ENCODE data around the gene SOS2. TPM values are rescaled to one million over a fixed set of nuclear protein-coding genes. Genes with fewer than 3 reads are reported as not detected.

The SOS2 gene
- polyA plus RNA-seq, 1 donor from 2014 or later, result 25.9 TPM

DNA sequence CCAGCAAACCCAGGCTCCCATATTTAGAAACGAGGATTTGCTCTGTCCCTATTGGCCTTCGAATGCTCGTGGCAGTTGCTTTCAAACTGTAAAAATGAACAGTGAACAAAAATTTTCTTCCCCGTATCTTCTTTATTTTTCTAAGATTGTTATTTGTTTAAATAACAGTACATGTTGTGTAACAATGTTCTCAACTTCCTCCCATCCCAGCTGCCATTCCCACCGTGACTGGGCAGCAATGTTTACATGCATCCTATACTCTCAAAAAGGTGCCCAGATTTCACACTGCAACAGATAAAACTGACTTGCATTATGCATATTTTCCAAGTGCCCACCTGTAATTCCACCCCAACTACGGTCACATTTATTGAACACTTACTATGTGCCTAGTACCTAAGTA, 127.8 kb downstream of the SOS2 start:
- H3K4me2 ChIP-seq (ENCODE audit: low read length), result no peak overlapping the region
- H2AFZ ChIP-seq (ENCODE audit: low read depth, low read length), result no peak overlapping the region
- no peaks in the 10 kb centered on the region for H3K79me2 ChIP-seq (replicated peaks; ENCODE audit: insufficient read depth, low read length)
- H3K4me3 ChIP-seq (ENCODE audit: low read length), result no peak overlapping the region
- no peaks in the 10 kb centered on the region for H3K36me3 ChIP-seq (ENCODE audit: insufficient read depth, low read length)
- no peaks in the 10 kb centered on the region for H4K20me1 ChIP-seq (ENCODE audit: insufficient read depth)
- H3F3A ChIP-seq (ENCODE audit: insufficient read depth, low read length, poor library complexity, severe bottlenecking), result no peaks in the 10 kb centered on the region
- H3K9me2 ChIP-seq (ENCODE audit: insufficient read depth, low read length), result no peaks in the 10 kb centered on the region
- TF ChIP-seq TAF1 (IDR thresholded peaks at IDR 0.05; ENCODE audit: low read depth), result no peak
- TF ChIP-seq, protein P1, sequence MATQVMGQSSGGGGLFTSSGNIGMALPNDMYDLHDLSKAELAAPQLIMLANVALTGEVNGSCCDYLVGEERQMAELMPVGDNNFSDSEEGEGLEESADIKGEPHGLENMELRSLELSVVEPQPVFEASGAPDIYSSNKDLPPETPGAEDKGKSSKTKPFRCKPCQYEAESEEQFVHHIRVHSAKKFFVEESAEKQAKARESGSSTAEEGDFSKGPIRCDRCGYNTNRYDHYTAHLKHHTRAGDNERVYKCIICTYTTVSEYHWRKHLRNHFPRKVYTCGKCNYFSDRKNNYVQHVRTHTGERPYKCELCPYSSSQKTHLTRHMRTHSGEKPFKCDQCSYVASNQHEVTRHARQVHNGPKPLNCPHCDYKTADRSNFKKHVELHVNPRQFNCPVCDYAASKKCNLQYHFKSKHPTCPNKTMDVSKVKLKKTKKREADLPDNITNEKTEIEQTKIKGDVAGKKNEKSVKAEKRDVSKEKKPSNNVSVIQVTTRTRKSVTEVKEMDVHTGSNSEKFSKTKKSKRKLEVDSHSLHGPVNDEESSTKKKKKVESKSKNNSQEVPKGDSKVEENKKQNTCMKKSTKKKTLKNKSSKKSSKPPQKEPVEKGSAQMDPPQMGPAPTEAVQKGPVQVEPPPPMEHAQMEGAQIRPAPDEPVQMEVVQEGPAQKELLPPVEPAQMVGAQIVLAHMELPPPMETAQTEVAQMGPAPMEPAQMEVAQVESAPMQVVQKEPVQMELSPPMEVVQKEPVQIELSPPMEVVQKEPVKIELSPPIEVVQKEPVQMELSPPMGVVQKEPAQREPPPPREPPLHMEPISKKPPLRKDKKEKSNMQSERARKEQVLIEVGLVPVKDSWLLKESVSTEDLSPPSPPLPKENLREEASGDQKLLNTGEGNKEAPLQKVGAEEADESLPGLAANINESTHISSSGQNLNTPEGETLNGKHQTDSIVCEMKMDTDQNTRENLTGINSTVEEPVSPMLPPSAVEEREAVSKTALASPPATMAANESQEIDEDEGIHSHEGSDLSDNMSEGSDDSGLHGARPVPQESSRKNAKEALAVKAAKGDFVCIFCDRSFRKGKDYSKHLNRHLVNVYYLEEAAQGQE (IDR thresholded peaks at IDR 0.05; ENCODE audit: borderline replicate concordance), result no peak
- TF ChIP-seq POLR2AphosphoS5 (IDR thresholded peaks at IDR 0.05), result no peak
- no peak for TF ChIP-seq EP300 (conservative IDR thresholded peaks at IDR 0.05; ENCODE audit: poor library complexity, severe bottlenecking)
- no peak for TF ChIP-seq SMC3 (conservative IDR thresholded peaks at IDR 0.05; ENCODE audit: poor library complexity)
- no peak for TF ChIP-seq EZH2 (IDR thresholded peaks at IDR 0.05; ENCODE audit: borderline replicate concordance, insufficient read depth, low read length, poor library complexity, severe bottlenecking)
- TF ChIP-seq RAD21 (conservative IDR thresholded peaks at IDR 0.05), result no peak
- no peak for TF ChIP-seq CTCF (IDR thresholded peaks at IDR 0.05; ENCODE audit: poor library complexity, severe bottlenecking)
- no peak for TF ChIP-seq MXI1 (conservative IDR thresholded peaks at IDR 0.05; ENCODE audit: poor library complexity, severe bottlenecking)
- no peaks in the 10 kb centered on the region for H3K27me3 ChIP-seq (ENCODE audit: insufficient read depth, low read depth, low read length)
- no peak overlapping the region for H3K27ac ChIP-seq (ENCODE audit: low read length)
- H3K9ac ChIP-seq (ENCODE audit: low read length), result no peak overlapping the region
- H3K9me3 ChIP-seq (ENCODE audit: low read length), result no peaks in the 10 kb centered on the region

- TF ChIP-seq, protein P1 (IDR thresholded peaks at IDR 0.05; ENCODE audit: borderline replicate concordance), result no peak
- TF ChIP-seq RAD21 (conservative IDR thresholded peaks at IDR 0.05), result no peak
- H4K20me1 ChIP-seq (ENCODE audit: insufficient read depth), result no peaks in the 10 kb centered on the region
- H3F3A ChIP-seq (ENCODE audit: insufficient read depth, low read length, poor library complexity, severe bottlenecking), result no peaks in the 10 kb centered on the region
- no peak overlapping the region for H2AFZ ChIP-seq (ENCODE audit: low read depth, low read length)
- H3K4me2 ChIP-seq (ENCODE audit: low read length), result no peak overlapping the region
- no peak overlapping the region for H3K4me3 ChIP-seq (ENCODE audit: low read length)
- no peaks in the 10 kb centered on the region for H3K9me2 ChIP-seq (ENCODE audit: insufficient read depth, low read length)
- H3K36me3 ChIP-seq (ENCODE audit: insufficient read depth, low read length), result no peaks in the 10 kb centered on the region
- H3K27me3 ChIP-seq (ENCODE audit: insufficient read depth, low read depth, low read length), result no peaks in the 10 kb centered on the region
- no peak overlapping the region for H3K27ac ChIP-seq (ENCODE audit: low read length)
- no peaks in the 10 kb centered on the region for H3K79me2 ChIP-seq (replicated peaks; ENCODE audit: insufficient read depth, low read length)
- H3K9me3 ChIP-seq (ENCODE audit: low read length), result no peaks in the 10 kb centered on the region
- no peak overlapping the region for H3K9ac ChIP-seq (ENCODE audit: low read length)
These were observed 130.0 kb downstream of the SOS2 start for GRCh38 chr14:50101417-50101816.

Measured in neural cell (in vitro differentiated cells).